Endothelial cell of umbilical vein (primary cell): ENCODE results near the gene ZSWIM5. TPM values are rescaled to one million over a fixed set of nuclear protein-coding genes. Genes with fewer than 3 reads are reported as not detected.

Source experiments
- BruUV-seq: library from RNA; stranded (reverse); fragments of 400-500 nt; replicated peaks from 2 replicates; lab custom pipeline; 2021; lab: Mats Ljungman, UMichigan
- CTCF ChIA-PET: fragments of 300-600, 350-600 bp; sonication (Branson Sonifier 250); formaldehyde crosslinking; loops from one replicate; lab custom pipeline; 2021; ENCODE audit warnings: antibody characterized with exemption, inconsistent platforms; lab: Charles Lee
- POLR2A ChIA-PET: fragments of 300-600, 350-600 bp; sonication (Branson Sonifier 250); formaldehyde crosslinking; loops from one replicate; lab custom pipeline; 2021; ENCODE audit warnings: antibody characterized with exemption, inconsistent platforms; lab: Charles Lee
- DNase-seq: peaks from one replicate; pipeline ENCODE4 v3.0.0-alpha.2; 2011; ENCODE audit warnings: low read depth, low spot score
- FAIRE-seq: peaks from 2 replicates; lab custom pipeline; 2011; peaks lifted over from hg19 to GRCh38; lab: Jason Lieb, UNC
- H2AFZ ChIP-seq: 2 replicates; pipeline ENCODE4 v1.6.0; 2012; ENCODE audit warnings: low read depth, low read length, control low read depth, inconsistent platforms
- H3K27ac ChIP-seq: 2 replicates; pipeline ENCODE4 v1.5.1; 2011; ENCODE audit warnings: low read depth, mild to moderate bottlenecking, control low read depth, low read length, moderate library complexity; ENCODE audit not compliant: insufficient read depth
- H3K27me3 ChIP-seq, 2 experiments: 2 replicates each; pipeline versions ENCODE4 v1.6.0 to v1.6.1; 2011; ENCODE audit warnings: low read length in 2 of 2, mixed read lengths in 1 of 2; ENCODE audit not compliant: control insufficient read depth in 2 of 2, insufficient read depth in 2 of 2
- H3K36me3 ChIP-seq, 2 experiments: 2 replicates in 1 of 2; 3 replicates in 1 of 2; pipeline ENCODE4 v1.5.1; 2011; ENCODE audit warnings: low read length in 2 of 2, mild to moderate bottlenecking in 1 of 2, moderate library complexity in 1 of 2; ENCODE audit not compliant: control insufficient read depth in 2 of 2, insufficient read depth in 2 of 2; ENCODE audit errors: extremely low read depth in 1 of 2
- H3K4me1 ChIP-seq: 3 replicates; pipeline ENCODE4 v1.5.1; 2011; ENCODE audit warnings: mild to moderate bottlenecking, low read length; ENCODE audit not compliant: control insufficient read depth, insufficient read depth; ENCODE audit errors: extremely low read depth
- H3K4me2 ChIP-seq: 2 replicates; pipeline ENCODE4 v1.6.1; 2011; ENCODE audit warnings: low read length, control low read depth, mixed read lengths; ENCODE audit not compliant: insufficient read depth
- H3K4me3 ChIP-seq, 3 experiments: fragments of 200-600 bp in 1 of 3; sonication (generic), shearing (Covaris generic) in 1 of 3; replicated peaks in 1 of 3; 2 replicates each; pipeline ENCODE4 v1.5.1; 2011 to 2016; ENCODE audit warnings: control low read depth in 3 of 3, low read length in 3 of 3, mild to moderate bottlenecking in 2 of 3, inconsistent platforms in 1 of 3, low read depth in 1 of 3, moderate library complexity in 1 of 3; ENCODE audit not compliant: insufficient read depth in 1 of 3
- H3K79me2 ChIP-seq: 2 replicates; pipeline ENCODE4 v1.6.0; 2012; ENCODE audit warnings: low read length, inconsistent platforms; ENCODE audit not compliant: control insufficient read depth, insufficient read depth
- H3K9ac ChIP-seq: replicated peaks from 2 replicates; pipeline ENCODE3; 2011; ENCODE audit warnings: low read length, control low read depth; ENCODE audit not compliant: insufficient read depth; ENCODE audit errors: extremely low read depth
- H3K9me1 ChIP-seq: replicated peaks from 3 replicates; pipeline ENCODE4 v1.6.0; 2011; ENCODE audit warnings: mild to moderate bottlenecking, low read length; ENCODE audit not compliant: control insufficient read depth, insufficient read depth; ENCODE audit errors: extremely low read depth
- H3K9me3 ChIP-seq: replicated peaks from 2 replicates; pipeline ENCODE4 v1.5.1; 2012; ENCODE audit warnings: low read length, inconsistent platforms; ENCODE audit not compliant: control insufficient read depth, insufficient read depth
- H4K20me1 ChIP-seq: replicated peaks from 2 replicates; pipeline ENCODE3; 2011; ENCODE audit warnings: mild to moderate bottlenecking, low read length; ENCODE audit not compliant: control insufficient read depth, insufficient read depth; ENCODE audit errors: extremely low read depth
- EZH2 ChIP-seq: IDR thresholded peaks from 2 replicates; pipeline ENCODE4 v1.6.1; 2012; ENCODE audit warnings: borderline replicate concordance, low read depth, mild to moderate bottlenecking, moderate library complexity, low read length, inconsistent platforms; ENCODE audit not compliant: severe bottlenecking
- FOS ChIP-seq: IDR thresholded peaks from 2 replicates; pipeline ENCODE4 v1.6.1; 2011; ENCODE audit warnings: mild to moderate bottlenecking, low read length, moderate library complexity, borderline replicate concordance; ENCODE audit not compliant: insufficient read depth
- GATA2 ChIP-seq: IDR thresholded peaks from 2 replicates; pipeline ENCODE4 v1.7.0; 2011; ENCODE audit warnings: low read depth, mild to moderate bottlenecking, moderate library complexity, mixed read lengths, low read length; ENCODE audit not compliant: insufficient read length, insufficient read depth
- JUN ChIP-seq: IDR thresholded peaks from 2 replicates; pipeline ENCODE4 v1.6.1; 2011; ENCODE audit warnings: borderline replicate concordance, low read depth; ENCODE audit not compliant: insufficient read length, insufficient read depth
- MAX ChIP-seq: IDR thresholded peaks from 2 replicates; pipeline ENCODE4 v1.6.1; 2011; ENCODE audit not compliant: insufficient read depth, insufficient read length
- MYC ChIP-seq: IDR thresholded peaks from one replicate; pipeline ENCODE4 v1.6.1; 2011; ENCODE audit warnings: mild to moderate bottlenecking, low read depth, low read length
- POLR2A ChIP-seq: IDR thresholded peaks from 2 replicates; pipeline ENCODE4 v1.6.1; 2012; ENCODE audit warnings: low read depth, mild to moderate bottlenecking, control low read depth, low read length
- POLR2AphosphoS5 ChIP-seq: IDR thresholded peaks from 2 replicates; pipeline ENCODE4 v1.6.1; 2012; ENCODE audit warnings: low read depth, mild to moderate bottlenecking, control low read depth, low read length, moderate library complexity; ENCODE audit not compliant: insufficient read depth
- dilution Hi-C: fragments of 300-500 bp; cut with MboI; formaldehyde crosslinking; loops from one replicate; pipeline ENCODE4 v1.15.0; 2019; ENCODE audit warnings: low sequenced_read_pairs; ENCODE audit not compliant: extremely low pct_ligation_motif_present
- intact Hi-C: fragments of 100-400 bp; cut with micrococcal nuclease; formaldehyde crosslinking; loops from one replicate; pipeline ENCODE4 v1.10.0; 2022
- polyA plus RNA-seq, 4 experiments: library from polyadenylated mRNA; depleted of rRNA in 3 of 4; stranded (reverse) in 3 of 4; unstranded in 1 of 4; fragments of >200 nt; gene quantifications; 2 replicates each; pipeline versions ENCODE4 v1.2.1 to v1.2.3, GENCODE V29; 2011 to 2012; ENCODE audit warnings: missing spikeins in 1 of 4
- total RNA-seq: library from RNA; stranded (reverse); gene quantifications from 2 replicates; pipeline ENCODE4 v1.2.3, GENCODE V29; 2021
- TF ChIP-seq, protein P1 (sequence below), 2 donors: IDR thresholded peaks; 1 replicate in 1 of 2; 2 replicates in 1 of 2; pipeline ENCODE4 v1.5.1; 2011; ENCODE audit warnings: low read length in 2 of 2, mild to moderate bottlenecking in 2 of 2, moderate library complexity in 2 of 2, control low read depth in 1 of 2, inconsistent platforms in 1 of 2, low read depth in 1 of 2; ENCODE audit not compliant: insufficient read depth in 1 of 2; ENCODE audit errors: extremely low read depth in 1 of 2

ZSWIM5 gene
- total and polyA plus RNA-seq, 2 donors (not counting 3 experiments of a cell fraction or from before 2014, with no cell fraction given) = 1.6 to 4.3 TPM

DNA sequence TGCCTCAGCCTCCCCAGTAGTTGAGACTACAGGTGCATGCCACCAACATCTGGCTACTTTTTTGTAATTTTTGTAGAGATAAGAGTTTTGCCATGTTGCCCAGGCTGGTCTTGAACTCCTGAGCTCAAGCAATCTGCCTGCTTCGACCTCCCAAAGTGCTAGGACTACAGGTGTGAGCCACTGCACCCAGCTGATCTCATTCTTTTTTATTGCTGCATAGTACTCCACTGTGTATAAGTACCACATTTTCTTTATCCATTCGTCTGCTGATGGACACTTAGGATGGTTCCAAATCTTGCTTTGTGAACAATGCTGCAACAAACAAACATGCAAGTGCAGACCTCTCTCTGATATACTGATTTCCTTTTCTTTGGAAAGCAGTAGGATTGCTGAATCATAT lies 134.8 kb downstream of the ZSWIM5 start:
- H4K20me1 ChIP-seq = no peaks in the 10 kb centered on the region
- no peaks in the 10 kb centered on the region for H3K4me1 ChIP-seq
- ChIA-PET CTCF (no interaction called here), POLR2A (no interaction called here)
- no peaks in the 10 kb centered on the region for H3K9me3 ChIP-seq
- no peaks in the 10 kb centered on the region for H3K36me3 ChIP-seq
- TF ChIP-seq POLR2AphosphoS5 = no peak
- no peak for TF ChIP-seq POLR2A
- TF ChIP-seq FOS = no peak
- no peak for TF ChIP-seq EZH2
- TF ChIP-seq JUN = no peak
- no peak for TF ChIP-seq MYC
- TF ChIP-seq MAX = no peak
- TF ChIP-seq GATA2 = no peak
- TF ChIP-seq, protein P1, sequence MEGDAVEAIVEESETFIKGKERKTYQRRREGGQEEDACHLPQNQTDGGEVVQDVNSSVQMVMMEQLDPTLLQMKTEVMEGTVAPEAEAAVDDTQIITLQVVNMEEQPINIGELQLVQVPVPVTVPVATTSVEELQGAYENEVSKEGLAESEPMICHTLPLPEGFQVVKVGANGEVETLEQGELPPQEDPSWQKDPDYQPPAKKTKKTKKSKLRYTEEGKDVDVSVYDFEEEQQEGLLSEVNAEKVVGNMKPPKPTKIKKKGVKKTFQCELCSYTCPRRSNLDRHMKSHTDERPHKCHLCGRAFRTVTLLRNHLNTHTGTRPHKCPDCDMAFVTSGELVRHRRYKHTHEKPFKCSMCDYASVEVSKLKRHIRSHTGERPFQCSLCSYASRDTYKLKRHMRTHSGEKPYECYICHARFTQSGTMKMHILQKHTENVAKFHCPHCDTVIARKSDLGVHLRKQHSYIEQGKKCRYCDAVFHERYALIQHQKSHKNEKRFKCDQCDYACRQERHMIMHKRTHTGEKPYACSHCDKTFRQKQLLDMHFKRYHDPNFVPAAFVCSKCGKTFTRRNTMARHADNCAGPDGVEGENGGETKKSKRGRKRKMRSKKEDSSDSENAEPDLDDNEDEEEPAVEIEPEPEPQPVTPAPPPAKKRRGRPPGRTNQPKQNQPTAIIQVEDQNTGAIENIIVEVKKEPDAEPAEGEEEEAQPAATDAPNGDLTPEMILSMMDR (IDR thresholded peaks at IDR 0.05; ENCODE audit: extremely low read depth in 1 of 2, insufficient read depth in 1 of 2, low read depth in 1 of 2, low read length in 2 of 2) = no peak
- DNase-seq (no peak), FAIRE-seq (no peak)
- H3K27ac ChIP-seq = no peak overlapping the region
- H3K27me3 ChIP-seq = peaks cover 0 to 3% of the 10 kb centered on the region in 2 experiments
- BruUV-seq = no TSS peak
- H3K4me2 ChIP-seq = no peak overlapping the region
- no peak overlapping the region for H3K4me3 ChIP-seq
- intact Hi-C loops (no loop called here), dilution Hi-C loops (no loop called here)
- H3K79me2 ChIP-seq = no peaks in the 10 kb centered on the region
- H3K9ac ChIP-seq = no peak overlapping the region
- H3K9me1 ChIP-seq = no peaks in the 10 kb centered on the region
- H2AFZ ChIP-seq = no peak overlapping the region
